KBM-7 (cell line): ENCODE results near the gene ELMOD3.
"Not testable (repeated sequence)": the region's sequence is repeated elsewhere in the genome, so short reads cannot be mapped to it uniquely, and the experiment has no call there.

Experiments
- DNase-seq: peaks from one replicate; pipeline ENCODE4 v3.0.0-alpha.2; 2015
- in situ Hi-C: fragments of 300-500 bp; cut with MboI; formaldehyde crosslinking; loops from 2 replicates; pipeline ENCODE4 v1.14.3; 2020; ENCODE audit warnings: low sequenced_read_pairs, low pct_unique_long_range_greater_than_20kb, mixed read lengths

The ELMOD3 gene

DNA sequence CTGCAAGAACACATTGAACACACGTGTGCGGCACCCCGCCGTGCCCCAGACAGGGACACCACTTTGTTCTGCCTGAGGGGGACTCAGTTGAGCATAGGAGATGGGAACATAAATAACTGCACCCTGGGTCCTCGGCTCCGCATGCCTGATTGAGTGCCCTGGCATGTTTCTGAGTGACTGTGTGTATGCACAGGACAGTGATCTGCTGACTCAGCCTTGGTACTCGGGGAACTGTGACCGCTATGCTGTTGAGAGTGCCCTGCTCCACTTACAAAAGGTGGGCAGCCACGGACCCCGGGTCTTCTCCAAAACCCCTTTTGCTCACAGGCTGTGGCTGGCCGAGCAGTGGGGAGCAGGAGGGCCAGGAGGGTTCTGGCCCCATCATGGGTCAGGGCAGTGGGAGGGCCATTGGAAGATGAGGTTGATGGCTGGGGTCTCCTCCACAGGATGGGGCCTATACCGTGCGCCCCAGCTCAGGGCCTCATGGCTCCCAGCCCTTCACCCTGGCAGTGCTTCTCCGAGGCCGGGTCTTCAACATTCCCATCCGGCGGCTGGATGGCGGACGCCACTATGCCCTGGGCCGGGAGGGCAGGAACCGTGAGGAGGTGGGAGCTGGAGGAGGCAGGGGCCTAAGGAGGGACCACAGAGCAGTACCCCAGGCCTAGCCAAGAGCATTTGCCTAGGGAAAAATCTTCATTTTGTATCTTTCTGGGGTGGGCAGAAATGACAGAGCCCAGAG lies 80.8 kb downstream of the ELMOD3 start:
- in situ Hi-C loops: no loop called here
- DNase-seq: no peak

DNA sequence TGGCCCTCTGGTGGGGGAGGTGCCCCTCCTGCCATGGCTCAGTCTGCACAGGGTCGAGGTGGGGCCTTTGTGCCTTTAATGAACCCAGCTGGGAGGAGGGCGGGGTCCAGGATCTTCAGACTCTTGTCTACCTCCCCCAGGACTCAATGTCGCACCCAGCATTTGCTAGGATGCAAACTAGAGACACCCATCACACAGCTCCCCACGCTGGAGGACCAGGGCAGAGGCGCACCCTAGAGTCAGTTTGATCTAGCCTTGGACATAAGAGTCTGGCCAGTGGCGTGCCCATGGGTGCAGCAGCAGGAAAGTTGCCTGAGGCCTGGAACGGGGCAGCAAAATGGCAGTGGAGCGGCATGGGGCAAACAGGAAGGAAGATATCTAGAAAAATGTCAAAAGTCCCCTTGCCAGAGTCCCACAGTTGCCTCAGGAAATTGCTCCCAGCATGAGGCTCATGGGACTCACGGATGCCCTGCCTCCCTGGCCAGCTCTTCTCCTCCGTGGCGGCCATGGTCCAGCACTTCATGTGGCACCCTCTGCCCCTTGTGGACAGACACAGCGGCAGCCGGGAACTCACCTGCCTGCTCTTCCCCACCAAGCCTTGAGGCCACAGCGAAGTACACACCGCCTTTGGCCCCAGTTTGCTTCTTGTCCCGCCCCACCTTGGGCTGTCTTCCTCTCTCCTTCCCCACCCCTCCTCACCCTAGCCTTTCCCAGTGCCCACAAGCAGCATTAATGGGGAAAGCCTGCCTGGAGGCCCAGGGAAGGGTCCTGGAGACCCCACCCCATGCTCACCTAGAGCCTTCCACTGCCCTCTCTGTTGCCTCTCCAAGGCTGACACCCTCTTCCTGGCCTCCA lies 81.6 kb downstream of the ELMOD3 start:
- DNase-seq: no peak

DNA sequence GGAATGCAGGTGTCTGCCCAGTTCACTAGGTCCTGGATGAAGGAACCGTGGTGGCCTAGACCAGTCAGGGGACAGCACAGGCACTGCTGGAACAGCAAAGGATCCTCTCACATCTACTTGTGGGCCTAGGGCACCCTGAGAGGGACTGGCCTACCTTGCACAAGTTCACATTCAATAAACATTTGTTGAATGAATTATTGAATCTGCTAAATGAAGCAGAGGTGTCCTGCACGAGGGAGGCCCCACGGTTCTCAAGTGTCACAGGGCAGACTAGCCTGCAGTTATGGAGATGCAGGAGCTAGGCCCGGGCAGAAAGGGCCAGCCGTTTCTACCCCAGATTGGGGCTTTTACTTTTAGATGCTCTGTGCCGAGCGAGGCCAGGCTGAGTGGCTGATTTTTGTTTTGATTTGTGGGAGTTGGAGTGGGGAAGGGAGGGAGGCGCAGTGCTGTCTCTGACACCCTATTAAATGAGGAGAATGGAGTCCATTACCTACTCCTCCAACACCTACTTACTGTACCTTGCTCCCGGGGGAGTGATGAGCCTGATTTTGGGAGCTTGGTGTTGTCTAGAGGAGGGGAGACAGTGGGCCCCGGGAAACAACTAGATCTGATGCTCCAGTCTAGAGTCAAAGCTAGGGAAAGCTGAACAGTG lies 82.4 kb downstream of the ELMOD3 start:
- peak; percentile 15 for DNase-seq
- in situ Hi-C loops: no loop called here

More for the DNA sequence above, 81.6 kb downstream of the ELMOD3 start:
- in situ Hi-C loops: no loop called here

DNA sequence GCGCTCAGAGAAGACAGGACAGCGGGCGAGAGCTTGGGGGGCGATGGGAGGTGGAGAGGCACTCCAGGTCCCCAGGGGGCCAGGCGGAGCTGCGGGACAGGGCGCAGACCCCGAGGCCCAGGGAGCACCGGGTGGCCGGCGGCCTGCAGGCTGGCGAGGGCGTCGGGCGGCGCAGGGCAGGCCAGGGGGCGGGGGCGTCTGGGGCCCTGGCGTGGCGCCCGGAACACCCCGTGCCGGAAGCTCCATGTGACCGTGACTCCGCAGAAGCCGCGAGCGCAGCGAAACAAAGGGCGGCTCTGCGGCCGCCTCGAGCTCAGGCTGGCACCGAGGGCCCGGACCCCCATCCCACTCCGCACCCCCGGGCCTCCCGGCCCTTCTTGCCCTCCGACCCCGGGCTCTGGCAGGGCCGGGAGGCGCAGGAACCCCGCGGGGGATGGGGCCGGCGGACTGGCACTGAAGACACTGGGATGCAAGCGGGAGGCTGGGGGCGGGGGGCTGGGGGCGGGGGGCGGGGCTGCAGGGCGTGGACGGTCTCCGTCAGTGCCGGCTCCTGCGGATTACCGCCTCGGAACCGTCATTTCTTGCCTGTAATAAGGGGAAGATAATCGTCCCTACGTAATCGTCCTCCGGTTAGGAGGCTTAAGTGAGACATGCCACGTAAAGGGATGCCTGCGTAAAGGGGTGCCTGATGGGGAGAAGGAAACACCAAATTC lies 83.1 kb downstream of the ELMOD3 start:
- peak; percentile 88 for DNase-seq
- in situ Hi-C loops: no loop called here

- peak; percentile 45 for DNase-seq
- in situ Hi-C loops: no loop called here
Observed at GRCh38 chr2:85438201-85439024, 83.8 kb downstream of the ELMOD3 start.

GRCh38 chr2:85439025-85439472 lies 84.5 kb downstream of the ELMOD3 start:
- in situ Hi-C loops: no loop called here
- DNase-seq: no peak

DNA sequence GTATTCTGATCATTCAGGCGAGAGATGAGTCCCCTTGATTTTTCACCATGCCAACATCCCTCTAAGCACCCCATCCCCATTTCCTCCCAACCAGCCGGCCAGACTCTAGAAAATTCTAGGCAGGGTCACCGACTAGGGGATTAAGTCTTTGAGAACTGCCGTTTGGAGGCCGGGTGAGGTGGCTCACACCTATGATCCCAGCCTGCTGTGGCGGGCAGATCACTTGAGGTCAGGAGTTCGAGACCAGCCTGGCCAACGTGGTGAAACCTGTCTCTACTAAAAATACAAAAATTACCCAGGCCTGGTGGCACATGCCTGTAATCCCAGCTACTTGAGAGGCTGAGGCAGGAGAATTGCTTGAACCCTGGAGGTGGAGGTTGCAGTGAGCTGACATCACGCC lies 85.0 kb downstream of the ELMOD3 start:
- in situ Hi-C loops, DNase-seq: not testable (repeated sequence)

GRCh38 chr2:85439986-85440385 lies 85.4 kb downstream of the ELMOD3 start:
- in situ Hi-C loops: no loop called here

DNA sequence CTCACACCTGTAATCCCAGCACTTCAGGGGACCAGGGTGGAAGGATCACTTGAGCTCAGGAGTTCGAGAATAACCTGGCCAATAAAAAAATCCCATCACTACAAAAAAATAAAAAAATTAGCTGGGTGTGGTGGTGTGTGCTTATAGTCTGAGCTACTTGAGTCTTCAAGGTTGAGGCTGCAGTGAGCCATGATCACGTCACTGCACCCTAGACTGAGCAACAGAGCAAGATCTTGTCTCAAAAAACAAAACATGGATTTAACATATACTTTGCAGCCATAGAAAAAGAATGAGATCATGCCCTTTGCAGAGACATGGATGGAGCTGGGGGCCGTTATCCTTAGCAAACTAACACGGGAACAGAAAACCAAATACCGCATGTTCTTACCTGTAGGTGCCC lies 86.2 kb downstream of the ELMOD3 start:
- in situ Hi-C loops: no loop called here
- no peak for DNase-seq

More at GRCh38 chr2:85439986-85440385, 85.4 kb downstream of the ELMOD3 start:
- DNase-seq: no peak
